ENCODE measurements around the gene THAP2.

- TF ChIP-seq CTCF (IDR thresholded peaks at IDR 0.05) = no peak
- TF ChIP-seq POLR2A (IDR thresholded peaks at IDR 0.05) = no peak
These were observed 2.0 kb upstream of the THAP2 start for GRCh38 chr12:71661977-71662530.

Measured in testis (tissue), 2 donors.